Activated naive CD8-positive, alpha-beta T cell treated with anti-CD3 and anti-CD28 coated beads, Interleukin-2, amount 10 ng/mL, durations not matched to agents 7 days and 5 days (primary cell): Measurements from ENCODE around the gene CFAP43. TPM values are rescaled to one million over a fixed set of nuclear protein-coding genes. Genes with fewer than 3 reads are reported as not detected.
"Not testable (repeated sequence)": the region's sequence is repeated elsewhere in the genome, so short reads cannot be mapped to it uniquely, and the experiment has no call there.

Source experiments
- ATAC-seq: fragments of 150-1000 bp; cut with Tn5 transposase; one replicate; pipeline ENCODE4 v1.10.0; 2021; ENCODE audit warnings: low read depth, moderate library complexity
- POLR2A ChIA-PET: fragments of 350-600 bp; sonication (Branson Sonifier 250); formaldehyde crosslinking; loops from one replicate; lab custom pipeline; 2021; ENCODE audit warnings: antibody characterized with exemption; lab: Charles Lee
- DNase-seq: peaks from one replicate; pipeline ENCODE4 v3.0.0; 2021
- H3K27ac Mint-ChIP-seq: one replicate; pipeline ENCODE4 v1.8.0; 2022; ENCODE audit warnings: mild to moderate bottlenecking, mixed read lengths
- H3K27me3 Mint-ChIP-seq: one replicate; pipeline ENCODE4 v1.8.0; 2022; ENCODE audit warnings: mild to moderate bottlenecking, moderate library complexity, mixed read lengths
- H3K36me3 Mint-ChIP-seq: one replicate; pipeline ENCODE4 v1.8.0; 2021; ENCODE audit warnings: mild to moderate bottlenecking, mixed read lengths
- H3K4me1 Mint-ChIP-seq: one replicate; pipeline ENCODE4 v1.8.0; 2021; ENCODE audit warnings: mixed read lengths
- H3K4me3 Mint-ChIP-seq: one replicate; pipeline ENCODE4 v1.8.0; 2022; ENCODE audit warnings: mild to moderate bottlenecking, moderate library complexity, mixed read lengths
- H3K9me3 Mint-ChIP-seq: one replicate; pipeline ENCODE4 v1.8.0; 2021; ENCODE audit warnings: mixed read lengths
- total RNA-seq, 2 experiments: library from RNA; stranded (reverse); gene quantifications; one replicate each; pipeline ENCODE4 v1.2.3, GENCODE V29; 2021

CFAP43 gene
- total RNA-seq, 2 experiments from 2014 or later: 0.25 TPM; not detected in 1

GRCh38 chr10:104197364-104197763, 34.8 kb downstream of the CFAP43 start:
- Mint-ChIP-seq H3K9me3 (no peaks in the 10 kb centered on the region), H3K27ac (no peak overlapping the region), H3K36me3 (no peaks in the 10 kb centered on the region), H3K4me3 (no peak overlapping the region), H3K27me3 (peaks cover 31% of the 10 kb centered on the region), H3K4me1 (no peaks in the 10 kb centered on the region)
- ATAC-seq (no peak), DNase-seq (no peak)
- POLR2A ChIA-PET: no interaction called here

DNA sequence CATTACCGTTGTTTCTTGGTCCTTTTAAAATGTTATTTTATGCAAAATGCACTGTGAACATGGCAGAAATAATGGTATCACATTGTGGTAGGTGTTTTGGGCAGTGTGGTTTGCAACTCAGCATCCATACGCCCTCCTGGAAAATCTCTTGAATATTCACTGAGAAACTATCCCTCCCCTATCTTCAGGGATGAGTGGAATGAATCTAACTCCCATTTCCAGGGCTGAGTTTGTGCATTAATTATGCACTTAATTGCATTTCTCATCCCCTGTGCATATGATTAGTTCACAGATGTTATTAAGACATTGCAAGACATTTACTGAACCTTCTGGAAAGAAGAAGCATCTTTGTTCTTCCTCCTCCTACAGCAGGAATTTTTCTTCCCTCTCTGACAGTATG, 36.5 kb downstream of the CFAP43 start:
- Mint-ChIP-seq H3K36me3 (no peaks in the 10 kb centered on the region), H3K27me3 (peaks cover 31% of the 10 kb centered on the region), H3K4me3 (no peak overlapping the region), H3K9me3 (no peaks in the 10 kb centered on the region), H3K4me1 (no peaks in the 10 kb centered on the region), H3K27ac (no peak overlapping the region)
- DNase-seq: no peak
- no peak for ATAC-seq
- POLR2A ChIA-PET: no interaction called here

DNA sequence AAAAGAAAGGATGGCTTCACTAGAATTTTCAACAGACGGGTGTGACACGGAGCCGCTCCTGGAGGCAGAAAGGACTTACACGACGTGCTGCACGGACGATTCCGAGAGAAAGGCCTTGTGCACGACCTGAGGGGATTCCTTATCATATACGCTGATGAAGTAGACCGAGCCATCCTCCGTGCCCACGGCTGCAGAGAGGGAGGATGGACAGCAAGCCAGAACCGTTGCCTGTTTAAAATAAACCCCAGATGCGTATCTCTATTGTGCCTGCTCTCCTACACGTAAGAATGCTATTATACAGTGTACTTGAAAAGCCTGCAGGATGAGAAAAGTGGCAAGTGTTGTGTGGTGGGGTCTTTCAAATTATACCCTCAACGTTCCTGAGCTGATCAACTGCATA, 38.4 kb downstream of the CFAP43 start:
- ATAC-seq: no peak
- Mint-ChIP-seq H3K36me3 (no peaks in the 10 kb centered on the region), H3K4me3 (no peak overlapping the region), H3K9me3 (no peaks in the 10 kb centered on the region), H3K27me3 (peaks cover 28% of the 10 kb centered on the region), H3K27ac (no peak overlapping the region), H3K4me1 (no peaks in the 10 kb centered on the region)
- no peak for DNase-seq
- POLR2A ChIA-PET: no interaction called here

- Mint-ChIP-seq H3K9me3 (no peaks in the 10 kb centered on the region), H3K27me3 (peaks cover 19% of the 10 kb centered on the region), H3K36me3 (no peaks in the 10 kb centered on the region), H3K4me1 (no peaks in the 10 kb centered on the region), H3K4me3 (no peak overlapping the region), H3K27ac (no peak overlapping the region)
- DNase-seq (no peak), ATAC-seq (no peak)
- POLR2A ChIA-PET: no interaction called here
Observed at GRCh38 chr10:104190695-104191094, 41.5 kb downstream of the CFAP43 start.

DNA sequence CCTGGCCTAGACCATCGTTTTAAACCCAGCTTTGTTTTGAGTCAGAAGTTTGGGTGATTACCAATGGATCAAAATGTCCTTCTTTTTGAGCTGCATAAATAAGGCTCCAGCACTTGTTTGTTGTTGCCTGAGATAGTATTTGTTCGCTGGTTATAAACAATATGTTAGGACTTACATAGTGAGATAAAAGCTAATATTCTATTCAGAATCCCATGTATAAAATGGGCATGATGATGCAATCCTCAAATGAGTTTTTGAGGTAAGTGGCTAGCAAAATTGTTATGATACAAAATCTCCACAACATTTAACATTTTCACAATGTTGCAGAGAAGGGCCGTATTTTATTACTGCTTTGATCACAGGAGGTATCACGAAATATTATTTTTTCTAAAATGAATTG, 48.5 kb downstream of the CFAP43 start:
- DNase-seq (no peak), ATAC-seq (no peak)
- no peaks in the 10 kb centered on the region for H3K9me3 Mint-ChIP-seq
- H3K36me3 Mint-ChIP-seq: no peaks in the 10 kb centered on the region
- peaks cover 8% of the 10 kb centered on the region for H3K27me3 Mint-ChIP-seq
- H3K27ac Mint-ChIP-seq: no peak overlapping the region
- POLR2A ChIA-PET: no interaction called here
- no peaks in the 10 kb centered on the region for H3K4me1 Mint-ChIP-seq
- H3K4me3 Mint-ChIP-seq: no peak overlapping the region

DNA sequence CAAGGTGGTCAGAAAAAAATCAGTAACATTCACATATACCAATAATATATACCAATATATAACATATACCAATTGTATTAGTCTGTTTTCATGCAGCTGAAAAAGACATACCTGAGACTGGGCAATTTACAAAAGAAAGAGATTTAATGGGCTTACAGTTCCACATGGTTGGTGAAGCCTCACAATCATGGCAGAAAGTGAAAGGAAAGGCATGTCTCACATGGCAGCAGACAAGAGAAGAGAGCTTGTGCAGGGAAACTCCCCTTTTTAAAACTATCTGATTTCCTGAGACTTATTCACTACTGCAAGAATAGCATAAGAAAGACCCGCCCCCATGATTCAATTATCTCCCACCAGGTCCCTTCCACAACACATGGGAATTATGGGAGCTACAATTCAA, 58.0 kb downstream of the CFAP43 start:
- H3K4me3 Mint-ChIP-seq, H3K9me3 Mint-ChIP-seq, H3K27ac Mint-ChIP-seq, POLR2A ChIA-PET, ATAC-seq, H3K36me3 Mint-ChIP-seq, DNase-seq: not testable (repeated sequence)
- Mint-ChIP-seq H3K27me3 (peaks cover 19% of the 10 kb centered on the region), H3K4me1 (peaks cover 10% of the 10 kb centered on the region)

DNA sequence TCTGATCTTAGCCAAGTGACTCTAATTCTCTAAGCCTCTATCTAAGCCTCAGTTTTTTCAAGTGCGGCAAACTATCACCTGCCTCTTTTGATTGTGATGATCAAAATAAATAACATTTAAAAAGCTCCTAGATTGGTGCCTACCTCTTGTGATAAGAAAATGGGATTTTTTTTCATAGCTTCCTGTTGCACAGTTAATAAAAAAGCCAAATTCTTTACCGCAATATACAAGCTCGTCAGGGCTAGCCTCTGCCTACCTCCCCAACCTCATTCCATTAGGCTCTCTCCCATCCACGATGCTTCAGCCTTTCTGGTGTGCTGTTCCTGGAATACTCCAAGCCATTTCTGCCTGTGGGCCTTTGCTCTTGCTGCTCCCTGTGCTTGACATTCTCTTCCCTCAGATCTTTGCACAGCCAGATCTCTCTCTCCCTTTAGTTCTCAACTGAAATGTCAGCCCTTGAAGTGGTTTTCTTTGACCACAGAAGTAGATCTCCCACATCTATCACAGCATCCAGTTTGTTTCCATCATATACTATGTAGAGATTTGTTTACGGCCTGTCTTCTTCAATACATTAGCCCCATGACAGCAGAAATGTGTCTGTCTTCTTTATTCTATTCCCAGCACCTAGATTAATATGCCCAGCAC, 61.4 kb downstream of the CFAP43 start:
- no peak overlapping the region for H3K27ac Mint-ChIP-seq
- H3K27me3 Mint-ChIP-seq: peaks cover 36% of the 10 kb centered on the region
- POLR2A ChIA-PET: interaction anchor here (1.2 kb wide), 1 partner anchor 70 kb away, joined by 4 read pairs; no protein-coding TSS in a partner anchor
- ATAC-seq (peak; percentile 76), DNase-seq (no peak)
- H3K4me1 Mint-ChIP-seq: peaks cover 10% of the 10 kb centered on the region
- peaks cover 3% of the 10 kb centered on the region for H3K36me3 Mint-ChIP-seq
- peaks cover 8% of the 10 kb centered on the region for H3K9me3 Mint-ChIP-seq
- H3K4me3 Mint-ChIP-seq: no peak overlapping the region

DNA sequence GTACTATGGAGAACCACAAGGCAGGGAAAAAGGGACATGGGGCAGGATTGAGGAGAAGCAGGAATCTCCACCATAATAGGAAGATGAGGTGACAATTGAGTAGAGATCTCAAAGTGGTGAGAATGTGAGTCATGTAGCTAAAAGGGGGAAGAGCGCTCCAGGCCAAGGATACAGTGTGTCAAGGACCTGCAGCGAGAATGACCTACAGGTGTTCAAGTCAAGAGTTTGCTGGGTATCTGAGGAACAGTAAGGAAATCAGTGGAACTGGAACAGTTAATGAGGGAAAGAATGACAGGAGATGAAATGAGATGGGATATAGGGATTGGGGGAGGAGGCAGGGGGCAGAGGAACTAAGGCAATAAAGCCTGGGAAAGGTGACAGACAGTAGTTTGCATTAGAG, 76.6 kb downstream of the CFAP43 start:
- DNase-seq: no peak
- no peak overlapping the region for H3K27ac Mint-ChIP-seq
- ATAC-seq: no peak
- peaks cover 48% of the 10 kb centered on the region for H3K27me3 Mint-ChIP-seq
- no peak overlapping the region for H3K4me3 Mint-ChIP-seq
- H3K9me3 Mint-ChIP-seq: peaks cover 12% of the 10 kb centered on the region
- H3K4me1 Mint-ChIP-seq: no peaks in the 10 kb centered on the region
- peaks cover 2% of the 10 kb centered on the region for H3K36me3 Mint-ChIP-seq
- POLR2A ChIA-PET: no interaction called here

DNA sequence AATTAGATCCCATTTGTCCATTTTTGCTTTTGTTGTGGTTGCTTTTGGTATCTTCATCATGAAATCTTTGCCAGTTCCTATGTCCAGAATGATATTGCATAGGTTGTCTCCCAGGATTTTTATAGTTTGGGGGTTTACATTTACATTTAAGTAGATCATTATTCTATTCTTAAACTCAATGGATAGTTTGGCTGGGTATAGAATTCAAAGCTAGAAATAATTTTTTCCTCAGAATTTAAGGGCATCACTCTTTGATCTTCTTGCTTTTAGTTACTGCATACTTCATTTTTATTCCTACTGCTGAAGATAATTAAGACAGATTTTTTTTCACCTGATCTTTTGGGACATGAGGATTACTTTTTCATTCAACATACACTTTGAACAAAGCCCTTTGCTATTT, 80.4 kb downstream of the CFAP43 start:
- H3K4me3 Mint-ChIP-seq: no peak overlapping the region
- H3K27ac Mint-ChIP-seq: no peak overlapping the region
- peaks cover 38% of the 10 kb centered on the region for H3K27me3 Mint-ChIP-seq
- H3K4me1 Mint-ChIP-seq: no peaks in the 10 kb centered on the region
- peaks cover 18% of the 10 kb centered on the region for H3K9me3 Mint-ChIP-seq
- DNase-seq (no peak), ATAC-seq (no peak)
- H3K36me3 Mint-ChIP-seq: peaks cover 2% of the 10 kb centered on the region
- POLR2A ChIA-PET: no interaction called here

DNA sequence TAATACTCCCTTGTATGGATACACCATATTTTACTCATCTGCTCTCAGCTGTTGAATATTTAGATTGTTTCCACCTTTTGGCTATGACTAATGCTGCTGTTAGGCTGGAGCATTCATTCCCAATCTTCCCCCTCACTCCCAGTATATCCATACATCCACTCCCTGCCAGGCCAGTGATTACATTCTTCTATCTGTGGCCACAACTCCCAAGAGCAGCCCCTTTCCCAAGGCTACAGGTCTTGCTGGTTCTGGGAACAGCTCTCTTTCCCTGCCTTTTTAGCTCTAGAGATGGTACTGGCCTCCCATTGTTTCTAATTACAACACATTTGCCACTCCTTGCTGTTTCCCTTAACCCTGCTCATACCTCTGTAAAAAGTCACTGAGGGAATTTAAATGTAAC, 82.0 kb downstream of the CFAP43 start:
- ATAC-seq (no peak), DNase-seq (no peak)
- H3K4me1 Mint-ChIP-seq: no peaks in the 10 kb centered on the region
- POLR2A ChIA-PET: no interaction called here
- H3K36me3 Mint-ChIP-seq: peaks cover 2% of the 10 kb centered on the region
- peaks cover 18% of the 10 kb centered on the region for H3K9me3 Mint-ChIP-seq
- peaks cover 31% of the 10 kb centered on the region for H3K27me3 Mint-ChIP-seq
- H3K27ac Mint-ChIP-seq: no peak overlapping the region
- no peak overlapping the region for H3K4me3 Mint-ChIP-seq

DNA sequence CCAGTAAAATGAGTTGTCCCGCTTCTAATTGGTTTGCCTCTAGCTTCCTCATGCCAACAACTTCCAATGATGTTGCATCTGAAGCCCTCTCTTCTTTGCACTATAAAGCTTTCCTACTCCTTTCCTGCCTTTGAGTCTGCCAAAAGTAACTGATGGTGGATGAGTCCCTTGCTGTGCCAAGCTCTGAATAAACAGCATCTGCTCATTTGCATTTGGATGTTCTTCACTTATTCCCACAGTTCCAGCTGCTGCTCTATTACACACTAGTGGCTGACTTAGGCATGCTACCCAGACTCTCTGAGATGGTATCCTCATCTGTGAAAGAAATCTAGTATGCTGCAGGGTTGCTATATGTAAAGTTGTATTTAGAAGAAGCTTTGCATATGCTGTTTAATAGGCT, 85.3 kb downstream of the CFAP43 start:
- Mint-ChIP-seq H3K36me3 (no peaks in the 10 kb centered on the region), H3K4me3 (no peak overlapping the region), H3K9me3 (peaks cover 11% of the 10 kb centered on the region), H3K4me1 (peaks cover 1% of the 10 kb centered on the region), H3K27ac (no peak overlapping the region), H3K27me3 (peaks cover 26% of the 10 kb centered on the region)
- POLR2A ChIA-PET: no interaction called here
- no peak for ATAC-seq
- no peak for DNase-seq

- Mint-ChIP-seq H3K9me3 (no peaks in the 10 kb centered on the region), H3K36me3 (no peaks in the 10 kb centered on the region), H3K27ac (no peak overlapping the region), H3K4me1 (peaks cover 1% of the 10 kb centered on the region), H3K4me3 (no peak overlapping the region), H3K27me3 (peaks cover 26% of the 10 kb centered on the region)
- DNase-seq (no peak), ATAC-seq (no peak)
- POLR2A ChIA-PET: no interaction called here
Observed at GRCh38 chr10:104144931-104145330, 87.2 kb downstream of the CFAP43 start.

GRCh38 chr10:104143829-104144228, 88.3 kb downstream of the CFAP43 start:
- DNase-seq (no peak), ATAC-seq (no peak)
- Mint-ChIP-seq H3K4me3 (no peak overlapping the region), H3K36me3 (no peaks in the 10 kb centered on the region), H3K27me3 (peaks cover 31% of the 10 kb centered on the region), H3K9me3 (no peaks in the 10 kb centered on the region), H3K4me1 (peaks cover 1% of the 10 kb centered on the region), H3K27ac (no peak overlapping the region)
- POLR2A ChIA-PET: no interaction called here

DNA sequence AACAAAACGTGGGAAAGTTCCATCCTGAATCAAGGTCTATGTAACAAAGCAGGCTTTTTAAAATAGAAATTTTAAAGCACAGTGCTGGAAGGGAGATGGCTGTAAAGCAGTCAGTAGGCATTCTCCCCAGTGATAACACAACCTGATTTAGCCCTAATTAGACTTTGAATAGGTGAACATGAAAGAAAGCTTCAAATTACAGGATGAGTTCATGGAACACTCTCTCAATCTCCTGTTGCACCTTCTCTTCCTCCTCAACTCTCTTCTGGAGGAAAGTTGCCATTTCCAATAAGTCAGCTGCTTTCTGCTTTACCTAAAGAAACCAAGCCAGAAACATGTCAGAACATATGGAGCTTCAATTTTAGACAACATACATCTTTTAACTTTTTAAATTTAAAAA, 90.1 kb downstream of the CFAP43 start:
- Mint-ChIP-seq H3K27me3 (peaks cover 37% of the 10 kb centered on the region), H3K36me3 (no peaks in the 10 kb centered on the region), H3K27ac (no peak overlapping the region), H3K4me1 (peaks cover 1% of the 10 kb centered on the region), H3K4me3 (no peak overlapping the region), H3K9me3 (no peaks in the 10 kb centered on the region)
- ATAC-seq (no peak), DNase-seq (no peak)
- POLR2A ChIA-PET: no interaction called here
